GM19238 (cell line): ENCODE data around the gene CST11.
A peak's percentile ranks its signal among the peaks of the same experiment; 100 is the strongest.

ENCODE experiments used
- DNase-seq: peaks from one replicate; pipeline ENCODE4 v3.0.0; 2011; ENCODE audit warnings: low spot score; ENCODE audit not compliant: insufficient read length

Gene CST11

GRCh38 chr20:23420943-23421931, 31.4 kb downstream of the CST11 start, which contains the start of gene NAPB:
Gene NAPB, minus strand, starts transcription at chr20:23421488. Its CDS starts 86 bp downstream, at chr20:23421402.
- DNase-seq: peak; percentile 91

GRCh38 chr20:23419995-23420901, 32.4 kb downstream of the CST11 start:
- peak; percentile 29 for DNase-seq

- DNase-seq: no peak
These were observed 33.0 kb downstream of the CST11 start for GRCh38 chr20:23419657-23419994.

GRCh38 chr20:23417861-23418260, 34.8 kb downstream of the CST11 start:
- DNase-seq: no peak

- DNase-seq: no peak
These were observed 36.6 kb downstream of the CST11 start for GRCh38 chr20:23415959-23416583.

- DNase-seq: no peak
These were observed 37.1 kb downstream of the CST11 start for GRCh38 chr20:23415555-23415954.

GRCh38 chr20:23414526-23415188, 38.0 kb downstream of the CST11 start:
- DNase-seq: no peak

GRCh38 chr20:23413862-23414422, 38.7 kb downstream of the CST11 start:
- DNase-seq: no peak

GRCh38 chr20:23412026-23412425, 40.6 kb downstream of the CST11 start:
- no peak for DNase-seq

- no peak for DNase-seq
These were observed 41.6 kb downstream of the CST11 start for GRCh38 chr20:23410916-23411695.

- DNase-seq: no peak
These were observed 42.9 kb downstream of the CST11 start for GRCh38 chr20:23409800-23410199.

- no peak for DNase-seq
These were observed 43.7 kb downstream of the CST11 start for GRCh38 chr20:23408957-23409356.

- no peak for DNase-seq
These were observed 44.8 kb downstream of the CST11 start for GRCh38 chr20:23407781-23408464.

GRCh38 chr20:23406880-23407279, 45.8 kb downstream of the CST11 start:
- no peak for DNase-seq

GRCh38 chr20:23404196-23404595, 48.5 kb downstream of the CST11 start:
- no peak for DNase-seq

GRCh38 chr20:23403751-23404150, 48.9 kb downstream of the CST11 start:
- no peak for DNase-seq

GRCh38 chr20:23401051-23401450, 51.6 kb downstream of the CST11 start:
- no peak for DNase-seq
